GM12878 (cell line): ENCODE results near the gene SPRTN. TPM values are rescaled to one million over a fixed set of nuclear protein-coding genes. Genes with fewer than 3 reads are reported as not detected.

Experiments
- ATAC-seq: fragments of 200-7000 bp; cut with Tn5 transposase; 3 replicates; pipeline ENCODE4 v1.9.1; 2020; ENCODE audit warnings: mild to moderate bottlenecking, moderate library complexity
- BruUV-seq: library from RNA; stranded (reverse); fragments of 400-500 nt; replicated peaks from 2 replicates; lab custom pipeline; 2021; lab: Mats Ljungman, UMichigan
- CTCF ChIA-PET: fragments of 300-600 bp; sonication (Branson Sonifier 250); formaldehyde crosslinking; extraction: SDS; loops from one replicate; lab custom pipeline; 2021; ENCODE audit warnings: inconsistent platforms; lab: Yijun Ruan, JAX
- POLR2A ChIA-PET: fragments of 350-600 bp; formaldehyde crosslinking; extraction: SDS; loops from one replicate; lab custom pipeline; 2021; ENCODE audit warnings: inconsistent platforms; lab: Charles Lee
- RAD21 ChIA-PET: fragments of 300-600 bp; sonication (Branson Sonifier 250); formaldehyde crosslinking; loops from one replicate; lab custom pipeline; 2023; ENCODE audit warnings: antibody characterized with exemption; ENCODE audit not compliant: unreplicated experiment; lab: Charles Lee
- SMC1A ChIA-PET: fragments of 300-600 bp; sonication (Branson Sonifier 250); formaldehyde crosslinking; loops from one replicate; lab custom pipeline; 2023; ENCODE audit not compliant: unreplicated experiment, uncharacterized antibody; lab: Charles Lee
- DNase-seq: peaks from one replicate; pipeline ENCODE4 v3.0.0-alpha.2; 2011; ENCODE audit warnings: low read depth, low spot score
- FAIRE-seq: peaks from 3 replicates; lab custom pipeline; 2011; peaks lifted over from hg19 to GRCh38; lab: Jason Lieb, UNC
- H2AFZ ChIP-seq: 2 replicates; pipeline ENCODE4 v1.6.0; 2011; ENCODE audit warnings: low read depth, low read length, control low read depth; ENCODE audit not compliant: control insufficient read depth
- H3K27ac ChIP-seq: 2 replicates; pipeline ENCODE4 v1.5.1; 2011; ENCODE audit warnings: control low read depth; ENCODE audit not compliant: control insufficient read depth, insufficient read depth
- H3K27me3 ChIP-seq, 2 experiments: replicated peaks in 1 of 2; 2 replicates each; pipeline versions ENCODE4 v1.6.0 to v1.6.1; 2011; ENCODE audit warnings: low read length in 1 of 2; ENCODE audit not compliant: control insufficient read depth in 2 of 2, insufficient read depth in 2 of 2
- H3K36me3 ChIP-seq, 2 experiments: 2 replicates each; pipeline ENCODE4 v1.5.1; 2011; ENCODE audit warnings: low read length in 1 of 2; ENCODE audit not compliant: control insufficient read depth in 2 of 2, insufficient read depth in 2 of 2
- H3K4me1 ChIP-seq: 2 replicates; pipeline ENCODE4 v1.6.1; 2011; ENCODE audit warnings: mild to moderate bottlenecking, low read length, moderate library complexity, mixed read lengths; ENCODE audit not compliant: control insufficient read depth, insufficient read depth
- H3K4me2 ChIP-seq: 2 replicates; pipeline ENCODE4 v1.6.0; 2011; ENCODE audit warnings: control low read depth; ENCODE audit not compliant: control insufficient read depth, insufficient read depth
- H3K4me3 ChIP-seq: fragments of 200-600 bp; sonication (generic); 2 replicates; pipeline ENCODE4 v1.5.1; 2016
- H3K79me2 ChIP-seq: 2 replicates; pipeline ENCODE4 v1.6.0; 2011; ENCODE audit warnings: low read length; ENCODE audit not compliant: control insufficient read depth, insufficient read depth
- H3K9ac ChIP-seq: 2 replicates; pipeline ENCODE4 v1.8.0; 2011; ENCODE audit warnings: low read length, control low read depth, mixed read lengths; ENCODE audit not compliant: control insufficient read depth, insufficient read depth
- H3K9me3 ChIP-seq: replicated peaks from 3 replicates; pipeline ENCODE4 v1.5.1; 2011; ENCODE audit warnings: mild to moderate bottlenecking, low read length; ENCODE audit not compliant: control insufficient read depth, insufficient read depth
- H4K20me1 ChIP-seq: 2 replicates; pipeline ENCODE4 v1.6.0; 2011; ENCODE audit not compliant: control insufficient read depth, insufficient read depth
- BCL11A ChIP-seq: IDR thresholded peaks from 2 replicates; pipeline ENCODE4 v1.6.1; 2011; ENCODE audit warnings: low read depth, low read length
- CBX5 ChIP-seq: sonication (generic); IDR thresholded peaks from 2 replicates; pipeline ENCODE4 v1.6.1; 2016; ENCODE audit warnings: low read depth, moderate library complexity, mild to moderate bottlenecking, inconsistent platforms
- CHD1 ChIP-seq: IDR thresholded peaks from 2 replicates; pipeline ENCODE4 v1.6.1; 2012; ENCODE audit warnings: low read depth, low read length, improper control_type of control experiment
- CREB1 ChIP-seq: IDR thresholded peaks from 2 replicates; pipeline ENCODE4 v1.6.1; 2012; ENCODE audit warnings: low read depth, mild to moderate bottlenecking, inconsistent platforms
- EZH2 ChIP-seq: IDR thresholded peaks from 2 replicates; pipeline ENCODE4 v1.6.1; 2012; ENCODE audit warnings: low read depth, mild to moderate bottlenecking, control low read depth, inconsistent platforms, low read length, borderline replicate concordance; ENCODE audit not compliant: control insufficient read depth
- FOXK2 ChIP-seq: fragments of 450-650 bp; IDR thresholded peaks from 2 replicates; pipeline ENCODE4 v1.6.1; 2017; ENCODE audit warnings: mild to moderate bottlenecking, moderate library complexity
- HCFC1 ChIP-seq: fragments of 150-350 bp; IDR thresholded peaks from 2 replicates; pipeline ENCODE4 v1.6.1; 2014; ENCODE audit warnings: low read length
- HDGF ChIP-seq: fragments of 450-650 bp; IDR thresholded peaks from 2 replicates; pipeline ENCODE4 v1.6.1; 2016; ENCODE audit warnings: antibody characterized with exemption
- IRF4 ChIP-seq: IDR thresholded peaks from 2 replicates; pipeline ENCODE4 v1.6.1; 2011; ENCODE audit warnings: low read depth, low read length
- NR2F1 ChIP-seq: fragments of 450-650 bp; conservative IDR thresholded peaks from 2 replicates; pipeline ENCODE4 v1.6.1; 2017; ENCODE audit warnings: mild to moderate bottlenecking
- RAD51 ChIP-seq: fragments of 450-650 bp; IDR thresholded peaks from 2 replicates; pipeline ENCODE4 v1.6.1; 2016; ENCODE audit warnings: moderate library complexity, mild to moderate bottlenecking, inconsistent platforms
- RB1 ChIP-seq: fragments of 450-650 bp; formaldehyde crosslinking; IDR thresholded peaks from 2 replicates; pipeline ENCODE4 v1.6.1; 2017; ENCODE audit warnings: mild to moderate bottlenecking, borderline replicate concordance
- SP1 ChIP-seq: IDR thresholded peaks from one replicate; pipeline ENCODE4 v1.6.1; 2011; ENCODE audit warnings: low read depth, low read length
- SPI1 ChIP-seq: IDR thresholded peaks from 2 replicates; pipeline ENCODE4 v1.6.1; 2011; ENCODE audit warnings: low read depth, mild to moderate bottlenecking, low read length, moderate library complexity, borderline replicate concordance; ENCODE audit not compliant: insufficient read depth
- SREBF2 ChIP-seq: IDR thresholded peaks from 2 replicates; pipeline ENCODE4 v1.6.1; 2012; ENCODE audit warnings: mild to moderate bottlenecking, low read length
- YY1 ChIP-seq: IDR thresholded peaks from 2 replicates; pipeline ENCODE4 v1.6.1; 2011; ENCODE audit warnings: low read depth, mild to moderate bottlenecking, low read length
- ZNF207 ChIP-seq: fragments of 450-650 bp; IDR thresholded peaks from 2 replicates; pipeline ENCODE4 v1.6.1; 2014; ENCODE audit warnings: antibody characterized with exemption, mild to moderate bottlenecking, borderline replicate concordance
- ZNF24 ChIP-seq: fragments of 450-650 bp; IDR thresholded peaks from 2 replicates; pipeline ENCODE4 v1.6.1; 2017; ENCODE audit warnings: antibody characterized with exemption, mild to moderate bottlenecking
- WGBS: methylation state at CpG from one replicate; pipeline ENCODE4 v1.1.6; 2016; ENCODE audit warnings: low lambda C conversion rate; ENCODE audit not compliant: insufficient replicate concordance, insufficient coverage; ENCODE audit errors: missing lambda C conversion rate; 5-methylcytosine and 5-hydroxymethylcytosine counted together
- in situ Hi-C: fragments of 300-500 bp; cut with MboI; formaldehyde crosslinking; loops from 9 replicates; pipeline ENCODE4 v1.14.3; 2018; ENCODE audit warnings: mixed read lengths
- intact Hi-C: fragments of 100-400 bp; cut with micrococcal nuclease; formaldehyde crosslinking; loops from one replicate; pipeline ENCODE4 v1.14.2; 2022; ENCODE audit not compliant: unreplicated experiment
- polyA plus RNA-seq, 11 experiments: library from polyadenylated mRNA; depleted of rRNA in 4 of 11; unstranded in 6 of 11; stranded (reverse) in 5 of 11; fragments of >200 nt; fragmentation: Nextera tagmentation in 4 of 11; fragmentation: Illumina TruSeq in 1 of 11; extraction: Ambion mirVana in 4 of 11; extraction: Trizol in 1 of 11; gene quantifications; 1 replicate in 1 of 11; 2 replicates in 10 of 11; pipeline versions ENCODE4 v1.2.1 to v1.2.3, GENCODE V29; 2011 to 2016; ENCODE audit warnings: inconsistent platforms in 2 of 11, missing spikeins in 2 of 11, low read depth in 1 of 11
- total RNA-seq, 4 experiments: library from RNA; depleted of rRNA in 3 of 4; stranded (reverse); fragments of >200 nt in 3 of 4; fragmentation: Illumina TruSeq in 1 of 4; extraction: Trizol in 1 of 4; gene quantifications; 2 replicates each; pipeline versions ENCODE4 v1.2.1 to v1.2.3, GENCODE V29; 2013 to 2021
- TF ChIP-seq, protein P1 (sequence below): fragments of 450-650 bp; IDR thresholded peaks from 2 replicates; pipeline ENCODE4 v1.6.1; 2017; ENCODE audit warnings: low read depth, mild to moderate bottlenecking, moderate library complexity
- TF ChIP-seq, protein P2 (sequence below): fragments of 450-650 bp; IDR thresholded peaks from 2 replicates; pipeline ENCODE4 v1.6.1; 2017; ENCODE audit warnings: mild to moderate bottlenecking, moderate library complexity

The SPRTN gene
- total and polyA plus RNA-seq, 10 of the 15 experiments (the other 5 are each of a cell fraction or from before 2014, with no cell fraction given): 4.4 to 16.5 (median 12.1) TPM

DNA sequence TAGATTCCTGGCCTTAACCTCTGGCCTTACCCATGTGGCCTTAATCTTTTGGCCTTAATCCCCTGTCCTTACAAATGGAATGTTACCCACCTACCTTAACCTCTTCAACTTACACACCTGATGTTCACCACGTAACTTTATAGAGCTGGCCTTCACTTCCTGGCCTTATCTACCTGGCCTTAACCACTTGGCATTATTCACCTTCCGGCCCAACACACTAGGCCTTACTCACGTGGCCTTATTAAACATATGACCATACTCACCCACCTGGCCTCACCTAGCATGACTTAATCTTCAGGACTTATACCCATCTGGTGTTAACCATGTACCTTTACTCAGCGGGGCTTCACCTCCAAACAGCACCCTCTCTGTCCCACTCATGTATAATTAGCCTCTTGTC is 42.2 kb upstream of the SPRTN start (continued):
- TF ChIP-seq CHD1: no peak
- TF ChIP-seq BCL11A: no peak
- no peak for TF ChIP-seq FOXK2
- no peak for TF ChIP-seq NR2F1
- TF ChIP-seq HCFC1: no peak
- no peak for TF ChIP-seq ZNF207
- no peak for TF ChIP-seq RB1
- TF ChIP-seq, all 136 proteins: peak for 0

DNA sequence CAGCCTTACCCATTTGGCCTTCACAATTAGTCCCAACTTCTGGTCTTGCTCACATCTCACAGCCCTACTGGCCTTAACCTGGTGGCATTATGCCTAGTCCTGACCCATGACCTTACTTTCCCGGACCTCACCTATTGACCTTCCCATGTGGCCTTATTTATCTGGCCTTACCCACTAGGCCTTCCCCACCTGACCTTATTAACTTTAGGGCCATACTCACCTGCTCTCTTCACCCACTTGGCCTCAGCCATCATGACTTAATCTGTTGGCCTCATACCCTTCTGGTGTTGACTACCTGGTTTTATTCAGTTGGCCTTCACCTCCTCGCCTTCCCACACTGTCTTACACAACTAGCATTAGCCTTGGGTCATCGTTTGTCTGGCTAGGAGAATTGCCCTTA is 36.1 kb upstream of the SPRTN start:
- Histone ChIP-seq H3K4me3 (no peak overlapping the region), H3K27ac (no peak overlapping the region), H3K79me2 (no peaks in the 10 kb centered on the region), H3K9ac (no peak overlapping the region), H3K4me2 (no peak overlapping the region), H2AFZ (no peak overlapping the region), H3K9me3 (no peaks in the 10 kb centered on the region), H3K36me3 (no peaks in the 10 kb centered on the region), H3K27me3 (no peaks in the 10 kb centered on the region), H4K20me1 (no peaks in the 10 kb centered on the region), H3K4me1 (no peaks in the 10 kb centered on the region)
- POLR2A ChIA-PET: no interaction called here
- 62% methylated on average over 3 of the region's 3 CpGs for WGBS
- CTCF ChIA-PET: no interaction called here
- RAD21 ChIA-PET: no interaction called here
- SMC1A ChIA-PET: no interaction called here
- no peak for TF ChIP-seq CREB1
- no peak for TF ChIP-seq SP1
- no peak for TF ChIP-seq EZH2
- TF ChIP-seq BCL11A: no peak
- TF ChIP-seq, protein P1, sequence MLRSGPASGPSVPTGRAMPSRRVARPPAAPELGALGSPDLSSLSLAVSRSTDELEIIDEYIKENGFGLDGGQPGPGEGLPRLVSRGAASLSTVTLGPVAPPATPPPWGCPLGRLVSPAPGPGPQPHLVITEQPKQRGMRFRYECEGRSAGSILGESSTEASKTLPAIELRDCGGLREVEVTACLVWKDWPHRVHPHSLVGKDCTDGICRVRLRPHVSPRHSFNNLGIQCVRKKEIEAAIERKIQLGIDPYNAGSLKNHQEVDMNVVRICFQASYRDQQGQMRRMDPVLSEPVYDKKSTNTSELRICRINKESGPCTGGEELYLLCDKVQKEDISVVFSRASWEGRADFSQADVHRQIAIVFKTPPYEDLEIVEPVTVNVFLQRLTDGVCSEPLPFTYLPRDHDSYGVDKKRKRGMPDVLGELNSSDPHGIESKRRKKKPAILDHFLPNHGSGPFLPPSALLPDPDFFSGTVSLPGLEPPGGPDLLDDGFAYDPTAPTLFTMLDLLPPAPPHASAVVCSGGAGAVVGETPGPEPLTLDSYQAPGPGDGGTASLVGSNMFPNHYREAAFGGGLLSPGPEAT: no peak
- no peak for TF ChIP-seq YY1
- no peak for TF ChIP-seq SPI1
- TF ChIP-seq RAD51: no peak
- TF ChIP-seq, protein P2, sequence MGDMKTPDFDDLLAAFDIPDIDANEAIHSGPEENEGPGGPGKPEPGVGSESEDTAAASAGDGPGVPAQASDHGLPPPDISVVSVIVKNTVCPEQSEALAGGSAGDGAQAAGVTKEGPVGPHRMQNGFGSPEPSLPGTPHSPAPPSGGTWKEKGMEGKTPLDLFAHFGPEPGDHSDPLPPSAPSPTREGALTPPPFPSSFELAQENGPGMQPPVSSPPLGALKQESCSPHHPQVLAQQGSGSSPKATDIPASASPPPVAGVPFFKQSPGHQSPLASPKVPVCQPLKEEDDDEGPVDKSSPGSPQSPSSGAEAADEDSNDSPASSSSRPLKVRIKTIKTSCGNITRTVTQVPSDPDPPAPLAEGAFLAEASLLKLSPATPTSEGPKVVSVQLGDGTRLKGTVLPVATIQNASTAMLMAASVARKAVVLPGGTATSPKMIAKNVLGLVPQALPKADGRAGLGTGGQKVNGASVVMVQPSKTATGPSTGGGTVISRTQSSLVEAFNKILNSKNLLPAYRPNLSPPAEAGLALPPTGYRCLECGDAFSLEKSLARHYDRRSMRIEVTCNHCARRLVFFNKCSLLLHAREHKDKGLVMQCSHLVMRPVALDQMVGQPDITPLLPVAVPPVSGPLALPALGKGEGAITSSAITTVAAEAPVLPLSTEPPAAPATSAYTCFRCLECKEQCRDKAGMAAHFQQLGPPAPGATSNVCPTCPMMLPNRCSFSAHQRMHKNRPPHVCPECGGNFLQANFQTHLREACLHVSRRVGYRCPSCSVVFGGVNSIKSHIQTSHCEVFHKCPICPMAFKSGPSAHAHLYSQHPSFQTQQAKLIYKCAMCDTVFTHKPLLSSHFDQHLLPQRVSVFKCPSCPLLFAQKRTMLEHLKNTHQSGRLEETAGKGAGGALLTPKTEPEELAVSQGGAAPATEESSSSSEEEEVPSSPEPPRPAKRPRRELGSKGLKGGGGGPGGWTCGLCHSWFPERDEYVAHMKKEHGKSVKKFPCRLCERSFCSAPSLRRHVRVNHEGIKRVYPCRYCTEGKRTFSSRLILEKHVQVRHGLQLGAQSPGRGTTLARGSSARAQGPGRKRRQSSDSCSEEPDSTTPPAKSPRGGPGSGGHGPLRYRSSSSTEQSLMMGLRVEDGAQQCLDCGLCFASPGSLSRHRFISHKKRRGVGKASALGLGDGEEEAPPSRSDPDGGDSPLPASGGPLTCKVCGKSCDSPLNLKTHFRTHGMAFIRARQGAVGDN: no peak
- TF ChIP-seq CHD1: no peak
- TF ChIP-seq SREBF2: no peak
- TF ChIP-seq CBX5: no peak
- no peak for TF ChIP-seq HDGF
- TF ChIP-seq ZNF24: no peak
- no peak for TF ChIP-seq IRF4
- FAIRE-seq: no peak
- in situ Hi-C loops (no loop called here), intact Hi-C loops (no loop called here)
- BruUV-seq: no TSS peak
- no peak for DNase-seq
- no peak for ATAC-seq
